Measurements from ENCODE around the gene TMEM94. TPM values are rescaled to one million over a fixed set of nuclear protein-coding genes. Genes with fewer than 3 reads are reported as not detected.

Gene TMEM94
- total and polyA plus RNA-seq, 2 of the 13 experiments (the other 11 are each of a cell fraction or from before 2014, with no cell fraction given) = 32.6 to 134 TPM

GRCh38 chr17:75516255-75516618, 59.8 kb downstream of the TMEM94 start, which contains the start of gene TSEN54 (continued):
- TF ChIP-seq ZNF761 (CRISPR knock-in tag; conservative IDR thresholded peaks at IDR 0.05) (0 out of 2 replicates have a peak, but pooled peaks have one; percentile 71), HMGXB4 (CRISPR knock-in tag; IDR thresholded peaks at IDR 0.05; ENCODE audit: borderline replicate concordance in 1 of 2, low read depth in 1 of 2) (peak in 1 of 2 experiments; percentile 51; a peak in 1 of 4 replicates), JUNB (CRISPR knock-in tag; IDR thresholded peaks at IDR 0.05; ENCODE audit: borderline replicate concordance) (no peak), ZBTB26 (CRISPR knock-in tag; IDR thresholded peaks at IDR 0.05; ENCODE audit: borderline replicate concordance) (no peak), NR2F6 (IDR thresholded peaks at IDR 0.05) (0 out of 2 replicates have a peak, but pooled peaks have one; percentile 5), NR2F6 (CRISPR knock-in tag; IDR thresholded peaks at IDR 0.05) (no peak; the same call in 1 of the 2 replicates), GATAD1 (CRISPR knock-in tag; IDR thresholded peaks at IDR 0.05) (0 out of 2 replicates have a peak, but pooled peaks have one; percentile 3), PHF8 (CRISPR knock-in tag; IDR thresholded peaks at IDR 0.05) (peak; percentile 31; the same call in 1 of the 2 replicates), ZNF205 (CRISPR knock-in tag; IDR thresholded peaks at IDR 0.05) (no peak), SNAPC2 (CRISPR knock-in tag; IDR thresholded peaks at IDR 0.05) (no peak), PRDM10 (CRISPR knock-in tag; IDR thresholded peaks at IDR 0.05; ENCODE audit: low read depth) (no peak), ARID5B (CRISPR knock-in tag; IDR thresholded peaks at IDR 0.05) (no peak), ZBTB4 (CRISPR knock-in tag; IDR thresholded peaks at IDR 0.05; ENCODE audit: borderline replicate concordance) (no peak)

All from HepG2 (cell line).